ENCODE results near the gene ENDOU. TPM values are rescaled to one million over a fixed set of nuclear protein-coding genes. Genes with fewer than 3 reads are reported as not detected.

ENDOU gene
- total RNA-seq, 2 experiments from 2014 or later: 0.19 TPM; not detected in 1

GRCh38 chr12:47743311-47743860, 18.1 kb upstream of the ENDOU start:
- POLR2A ChIA-PET: interaction anchor here (1.0 to 5.4 kb wide), 5 partner anchors 13 to 95 kb away, joined by 3 to 44 read pairs (median 8); partner anchors contain the start of genes RAPGEF3 and SLC48A1
- BruUV-seq (replicated peaks): no TSS peak
- Histone ChIP-seq H3K4me3 (ENCODE audit: low read depth, low read length, poor library complexity, severe bottlenecking) (no peak overlapping the region), H3K79me2 (ENCODE audit: insufficient read depth, low read depth, low read length) (no peaks in the 10 kb centered on the region), H3K4me1 (ENCODE audit: insufficient read depth, low read length, poor library complexity, severe bottlenecking) (peaks cover 48% of the 10 kb centered on the region), H3K9me3 (ENCODE audit: low read length) (no peaks in the 10 kb centered on the region), H3K27ac (ENCODE audit: low read depth, low read length, poor library complexity, severe bottlenecking) (no peak overlapping the region), H3K4me2 (ENCODE audit: low read length) (no peak overlapping the region), H3K36me3 (ENCODE audit: insufficient read depth, low read length) (no peaks in the 10 kb centered on the region), H4K20me1 (ENCODE audit: insufficient read depth, low read length) (no peaks in the 10 kb centered on the region), H3K9me2 (ENCODE audit: insufficient read depth, low read length) (no peaks in the 10 kb centered on the region), H2AFZ (ENCODE audit: low read length) (no peak overlapping the region)
- CTCF ChIA-PET (ENCODE audit: unreplicated experiment): interaction anchor here (0.6 to 5.8 kb wide), 13 partner anchors 15 to 95 kb away, joined by 3 to 74 read pairs (median 9); partner anchors contain the start of genes RAPGEF3 and SLC48A1
- no peak for DNase-seq (ENCODE audit: low spot score)
- intact Hi-C loops (cut with micrococcal nuclease; ENCODE audit: unreplicated experiment): no loop called here
- no peak for TF ChIP-seq EZH2phosphoT487 (IDR thresholded peaks at IDR 0.05; ENCODE audit: borderline replicate concordance, low read depth, low read length)
- TF ChIP-seq CTCF (conservative IDR thresholded peaks at IDR 0.05; ENCODE audit: low read length): no peak

DNA sequence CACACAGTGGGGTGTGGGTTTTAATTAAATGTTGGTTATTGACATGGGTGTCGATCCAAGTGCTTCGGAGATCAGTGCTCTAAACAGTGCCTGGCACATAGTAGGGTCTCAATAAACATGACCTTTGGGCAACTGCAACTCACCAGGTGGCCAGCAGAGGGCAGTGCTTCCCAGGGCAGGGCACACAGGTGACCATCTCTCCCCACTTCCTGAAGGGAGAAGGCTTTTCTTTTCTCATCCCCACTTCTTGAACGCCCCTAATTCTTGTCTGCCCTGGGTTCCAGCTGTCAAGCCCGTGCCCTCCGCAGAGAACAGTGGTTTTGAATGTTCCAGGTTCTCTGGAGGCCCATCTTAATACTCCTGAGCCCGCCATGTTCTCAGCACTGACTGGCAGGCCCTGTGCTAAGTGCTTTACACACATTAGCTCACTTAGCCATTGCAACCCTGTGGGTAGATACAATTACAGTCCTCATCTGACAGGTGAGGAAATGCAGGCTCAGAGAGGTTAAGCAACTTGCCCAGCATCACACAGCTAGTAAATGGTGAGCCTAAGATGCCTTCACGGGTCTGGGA, 17.0 kb upstream of the ENDOU start:
- Histone ChIP-seq H4K20me1 (ENCODE audit: insufficient read depth, low read length) (no peaks in the 10 kb centered on the region), H3K4me1 (ENCODE audit: insufficient read depth, low read length, poor library complexity, severe bottlenecking) (peaks cover 44% of the 10 kb centered on the region), H2AFZ (ENCODE audit: low read length) (no peak overlapping the region), H3K9me3 (ENCODE audit: low read length) (no peaks in the 10 kb centered on the region), H3K9me2 (ENCODE audit: insufficient read depth, low read length) (no peaks in the 10 kb centered on the region), H3K79me2 (ENCODE audit: insufficient read depth, low read depth, low read length) (no peaks in the 10 kb centered on the region), H3K36me3 (ENCODE audit: insufficient read depth, low read length) (no peaks in the 10 kb centered on the region), H3K27ac (ENCODE audit: low read depth, low read length, poor library complexity, severe bottlenecking) (no peak overlapping the region), H3K4me3 (ENCODE audit: low read depth, low read length, poor library complexity, severe bottlenecking) (no peak overlapping the region), H3K4me2 (ENCODE audit: low read length) (no peak overlapping the region)
- ChIA-PET POLR2A (interaction anchor here (0.5 to 5.4 kb wide), 11 partner anchors 10 to 1752 kb away, joined by 3 to 44 read pairs (median 10); partner anchors contain the start of genes RAPGEF3, RPAP3 and SCAF11), CTCF (ENCODE audit: unreplicated experiment) (interaction anchor here (0.8 to 5.8 kb wide), 15 partner anchors 10 to 96 kb away, joined by 3 to 74 read pairs (median 12); partner anchors contain the start of genes ENDOU, RAPGEF3 and SLC48A1)
- intact Hi-C loops (cut with micrococcal nuclease; ENCODE audit: unreplicated experiment): loop anchor here (1.0 kb wide), 4 partner anchors 17 to 96 kb away; no protein-coding TSS in a partner anchor
- TF ChIP-seq CTCF (conservative IDR thresholded peaks at IDR 0.05; ENCODE audit: low read length) (peak; percentile 99), EZH2phosphoT487 (IDR thresholded peaks at IDR 0.05; ENCODE audit: borderline replicate concordance, low read depth, low read length) (no peak)
- no TSS peak for BruUV-seq (replicated peaks)
- peak; percentile 67 for DNase-seq (ENCODE audit: low spot score)
